GM18511 (cell line): ENCODE measurements around the gene ZNF41.
"Not testable (repeated sequence)": the region's sequence is repeated elsewhere in the genome, so short reads cannot be mapped to it uniquely, and the experiment has no call there.

Source experiments
- ATAC-seq: cut with Tn5 transposase; IDR thresholded peaks from one replicate; pipeline ENCODE4 v1.9.1; 2021; ENCODE audit warnings: mild to moderate bottlenecking, moderate library complexity; ENCODE audit not compliant: unreplicated experiment

ZNF41 gene

DNA sequence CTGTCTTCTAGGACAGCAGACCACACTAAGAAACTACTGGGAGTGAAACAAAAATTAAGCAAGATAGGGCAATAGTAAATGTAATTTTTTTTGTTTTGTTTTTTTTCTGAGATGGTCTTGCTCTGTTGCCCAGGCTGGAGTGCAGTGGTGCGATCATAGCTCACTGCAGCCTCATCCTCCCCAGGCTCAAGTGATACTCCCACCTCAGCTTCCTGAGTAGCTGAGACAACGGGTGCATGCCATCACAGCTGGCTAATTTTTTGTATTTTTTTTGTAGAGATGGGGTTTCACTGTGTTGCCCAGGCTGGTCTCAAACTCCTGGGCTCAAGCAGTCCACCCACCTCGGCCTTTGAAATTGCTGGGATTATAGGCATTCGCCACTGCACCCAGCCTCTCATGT is 9.1 kb upstream of the ZNF41 start:
- ATAC-seq, result not testable (repeated sequence)

DNA sequence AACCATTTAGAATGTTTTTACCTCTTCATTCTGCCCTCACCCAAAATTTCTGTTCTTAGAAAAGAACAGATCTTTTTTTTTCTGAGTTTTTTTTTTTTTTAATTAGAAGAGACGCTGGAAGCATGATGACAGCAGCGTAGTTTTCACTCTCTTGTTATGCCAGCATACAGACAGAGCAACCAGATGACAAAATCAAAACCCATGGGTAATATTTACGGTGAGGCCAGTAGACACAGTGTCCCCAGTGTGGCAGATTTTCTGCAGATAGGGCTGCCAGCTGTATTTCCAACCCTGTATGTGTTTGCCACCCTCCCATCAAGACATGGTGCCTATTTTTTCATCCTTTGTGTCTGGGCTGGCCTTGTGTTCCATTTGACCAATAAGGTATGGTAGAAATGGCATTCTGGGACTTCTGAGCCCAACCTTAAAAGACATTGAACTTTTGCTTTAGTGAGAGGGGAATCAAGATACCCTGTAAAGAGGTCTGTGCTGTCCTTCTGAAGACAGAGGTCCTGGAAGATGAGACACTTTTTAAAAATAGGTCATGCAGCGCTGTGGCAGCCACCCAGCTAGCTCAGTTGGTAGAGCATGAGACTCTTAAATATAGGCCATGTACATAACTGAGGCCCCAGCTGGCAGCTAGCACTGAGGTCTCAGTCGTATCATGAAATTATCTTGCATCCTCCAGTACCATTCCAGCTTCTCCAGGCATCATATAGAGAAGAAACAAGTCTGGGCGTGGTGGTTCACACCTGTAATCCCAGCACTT is 6.7 kb upstream of the ZNF41 start:
- no peak for ATAC-seq

DNA sequence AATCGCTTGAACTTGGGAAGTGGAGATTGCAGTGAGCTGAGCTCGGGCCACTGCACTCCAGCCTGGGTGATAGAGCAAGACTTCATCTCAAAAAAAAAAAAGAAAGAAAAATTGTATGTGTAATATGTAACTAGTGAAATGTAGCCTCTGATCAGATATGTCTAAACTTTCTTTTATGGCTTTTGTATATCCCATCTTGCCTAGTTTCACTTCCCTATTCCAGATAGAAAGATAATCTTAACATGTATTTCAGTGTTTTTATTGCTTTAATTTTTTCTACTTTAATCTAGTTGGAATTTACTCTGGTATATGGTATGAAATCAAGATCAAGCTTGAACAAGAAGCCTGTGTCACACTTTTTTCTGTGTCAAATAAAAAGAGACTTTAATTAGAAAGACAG is 1.9 kb upstream of the ZNF41 start:
- ATAC-seq, result no peak

DNA sequence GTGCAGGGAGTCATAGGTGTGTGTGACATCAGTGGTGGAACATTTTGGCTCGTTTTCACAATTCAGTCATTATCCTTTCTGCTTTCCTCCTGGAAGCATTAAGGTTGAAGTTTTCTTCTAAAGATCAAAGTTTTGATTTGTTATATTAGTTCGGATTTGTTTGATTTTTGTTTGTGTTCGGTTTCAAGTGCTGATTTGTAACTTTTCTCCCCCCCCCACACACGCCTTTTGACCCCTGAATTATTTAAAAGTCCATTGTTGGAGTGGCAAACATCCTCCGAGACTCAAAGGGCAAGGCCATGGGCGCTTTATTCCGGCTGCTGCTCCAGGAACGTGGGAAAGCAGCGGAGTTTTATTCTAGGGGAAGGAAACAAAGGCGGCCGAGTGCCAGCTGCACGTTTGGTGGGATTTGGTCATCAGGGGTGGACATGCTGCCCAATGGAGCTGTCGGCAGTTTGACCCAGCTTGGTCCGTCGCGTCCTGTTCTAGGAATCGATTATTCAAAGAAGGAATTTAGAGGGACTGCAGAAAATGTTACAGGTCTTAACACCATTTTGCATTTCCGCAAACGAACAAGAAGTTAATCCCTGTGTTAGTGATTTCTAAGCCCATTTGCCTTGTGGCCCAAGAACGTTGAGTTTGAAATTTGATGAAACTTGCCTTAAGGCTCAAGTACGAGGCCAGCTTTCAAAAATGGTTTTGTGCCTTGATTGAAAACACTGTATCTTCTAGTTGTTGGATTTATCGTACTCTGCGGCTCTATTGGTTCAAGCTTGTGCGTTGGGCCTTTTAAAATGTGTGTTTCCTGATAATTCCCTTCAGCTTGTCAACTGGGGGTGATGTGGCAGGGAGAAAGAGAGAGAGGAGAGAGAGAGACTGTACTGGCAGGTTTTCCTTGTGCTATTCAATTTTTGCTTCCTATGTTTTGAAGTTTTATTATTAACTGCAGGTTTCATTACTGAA is 565 bp upstream of the ZNF41 start:
- ATAC-seq, result no peak

DNA sequence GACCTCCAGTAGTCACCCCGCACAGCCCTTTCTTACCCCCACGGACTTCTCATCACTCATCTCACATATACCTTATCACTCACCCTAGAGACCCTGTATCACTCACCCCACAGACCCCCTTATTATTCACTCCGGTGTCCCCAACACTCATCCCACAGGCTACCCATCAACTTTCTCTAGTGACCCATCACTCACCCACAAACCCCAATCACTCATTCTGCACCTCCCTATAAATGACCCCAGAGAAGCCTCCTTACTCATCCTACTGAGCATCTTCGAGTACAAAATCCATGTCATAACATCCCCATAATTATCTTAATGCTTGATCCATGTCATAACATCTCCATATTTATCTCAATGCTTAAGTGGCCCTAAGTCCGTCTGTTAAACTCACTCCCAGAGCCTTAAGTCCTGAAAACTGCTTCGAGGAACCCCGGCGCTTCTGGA is 934 bp downstream of the ZNF41 start:
- peak; percentile 10 for ATAC-seq

DNA sequence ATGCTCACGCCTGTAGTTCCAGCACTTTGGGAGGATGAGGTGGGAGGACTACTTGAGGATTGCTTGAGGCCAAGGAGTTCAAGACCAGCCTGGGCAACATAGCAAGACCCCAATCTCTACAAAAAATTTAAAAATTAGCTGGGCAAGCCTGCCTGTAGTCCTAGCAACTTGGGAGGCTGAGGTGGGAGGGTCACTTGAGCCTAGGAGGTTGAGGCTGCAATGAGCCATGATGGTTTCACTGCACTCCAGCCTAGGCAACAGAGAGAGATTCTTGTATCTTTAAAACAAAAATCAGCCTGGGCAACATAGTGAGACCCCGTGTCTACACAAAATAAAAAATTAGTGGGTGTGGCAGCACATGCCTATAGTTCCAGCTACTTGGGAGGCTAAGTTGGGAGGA is 1.9 kb downstream of the ZNF41 start:
- no peak for ATAC-seq

DNA sequence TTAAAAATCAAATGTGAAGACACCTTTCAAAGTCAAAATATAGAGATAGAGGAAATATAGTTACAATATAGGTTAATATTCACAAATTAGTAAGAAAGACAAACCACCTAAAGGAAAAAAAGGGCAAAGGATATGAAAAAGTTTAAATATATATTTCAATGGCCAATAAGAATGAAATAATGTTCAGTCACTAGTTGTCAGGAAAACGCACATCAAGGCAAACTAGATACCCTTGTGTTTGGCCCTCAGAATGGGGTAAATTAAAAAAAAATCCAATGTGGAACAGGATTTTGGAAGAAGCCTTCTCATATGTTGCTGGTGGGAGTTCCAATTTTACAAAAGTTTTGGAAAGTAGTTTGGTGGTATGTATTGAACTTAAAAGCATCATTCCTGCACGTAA is 2.4 kb downstream of the ZNF41 start:
- no peak for ATAC-seq

DNA sequence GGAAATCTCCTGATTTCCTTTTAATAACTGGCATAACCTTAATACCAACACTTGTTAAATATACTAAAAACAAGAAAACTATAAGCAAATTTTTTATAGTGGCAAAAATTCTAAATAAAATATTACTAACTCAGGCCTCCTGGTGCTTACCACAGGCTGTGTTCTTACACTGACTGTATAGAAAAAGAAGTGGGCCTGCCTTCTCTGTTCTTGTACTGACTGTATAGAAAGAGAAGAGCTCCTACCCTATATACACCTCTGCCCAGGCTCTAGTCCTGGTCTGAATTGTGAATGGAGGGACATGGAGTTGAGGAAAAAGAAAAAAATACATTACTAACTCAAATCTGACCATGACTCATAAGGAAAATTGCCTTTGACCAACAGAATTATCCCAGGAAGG is 7.5 kb downstream of the ZNF41 start:
- no peak for ATAC-seq

DNA sequence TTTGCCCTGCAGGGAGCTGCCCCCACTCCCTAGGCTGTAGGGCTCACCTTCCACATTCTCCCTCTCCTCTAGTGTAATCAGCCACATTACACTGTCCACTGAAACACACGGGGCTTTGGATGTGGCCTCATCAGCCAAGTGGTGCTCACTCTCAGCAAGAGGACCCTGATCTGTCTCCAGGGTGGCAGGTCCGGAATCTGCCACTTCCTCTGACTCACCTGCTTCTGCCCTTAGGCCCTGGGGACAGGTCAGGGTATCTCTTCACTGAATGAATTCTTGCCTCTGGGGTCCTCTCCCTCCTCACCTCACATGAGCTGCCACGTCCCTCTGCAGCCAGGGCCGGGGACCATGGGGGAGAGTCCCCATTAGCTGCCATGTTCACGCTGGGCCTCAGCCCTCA is 15.9 kb downstream of the ZNF41 start:
- ATAC-seq, result no peak

DNA sequence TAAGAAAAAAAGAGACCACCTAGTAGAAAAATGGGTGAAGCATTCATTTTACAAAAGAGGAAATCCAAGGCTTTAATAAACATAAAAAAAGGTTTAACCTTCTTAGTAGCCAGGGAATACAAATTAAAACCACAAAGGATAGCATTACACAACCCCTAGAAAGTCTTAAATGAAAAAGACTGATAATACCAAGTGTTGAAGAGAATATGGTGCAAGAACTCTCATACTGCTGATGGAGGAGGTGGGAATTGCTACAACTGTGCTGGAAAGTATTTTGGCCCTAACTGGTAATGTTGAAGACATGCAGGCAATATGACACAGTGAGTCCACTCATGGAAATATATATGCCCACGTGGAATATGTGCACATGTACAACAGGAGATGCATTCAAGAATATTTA is 22.5 kb downstream of the ZNF41 start:
- no peak for ATAC-seq

DNA sequence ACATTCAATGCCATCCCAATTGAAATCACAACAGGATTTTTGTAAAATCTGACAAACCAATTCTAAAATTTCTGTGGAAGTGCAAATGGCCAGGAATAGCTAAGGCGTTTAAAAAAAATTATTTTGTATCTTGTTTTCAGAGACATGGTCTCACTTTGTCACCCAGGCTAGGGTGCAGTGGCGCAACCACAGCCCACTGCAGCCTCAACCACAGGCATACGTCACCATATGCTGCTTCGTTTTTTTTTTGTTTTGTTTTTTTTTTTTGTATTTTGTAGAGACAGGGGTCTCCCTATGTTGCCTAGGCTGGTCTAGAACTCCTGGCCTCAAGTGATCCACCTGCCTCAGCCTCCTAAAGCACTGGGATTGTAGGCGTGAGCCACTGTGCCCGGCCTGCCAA is 24.5 kb downstream of the ZNF41 start:
- ATAC-seq, result no peak

DNA sequence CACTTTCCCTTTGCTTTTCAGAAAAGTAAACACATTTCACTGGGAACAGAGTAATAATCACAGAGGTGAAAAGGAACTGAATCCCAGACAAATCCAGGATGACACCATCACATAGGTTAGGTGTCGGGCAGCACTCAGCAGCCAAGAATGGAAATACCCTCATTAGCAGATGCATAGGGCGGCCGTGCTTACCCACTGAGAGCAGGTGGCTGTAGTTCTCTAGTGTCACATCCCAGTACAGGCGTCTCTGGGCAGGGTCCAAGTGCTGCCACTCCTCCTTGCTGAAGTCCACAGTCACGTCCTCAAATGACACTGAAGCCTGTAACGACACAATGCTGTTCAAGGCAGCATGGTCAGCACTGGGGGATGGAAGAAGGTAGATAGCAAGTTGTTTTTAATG is 26.9 kb downstream of the ZNF41 start:
- no peak for ATAC-seq

DNA sequence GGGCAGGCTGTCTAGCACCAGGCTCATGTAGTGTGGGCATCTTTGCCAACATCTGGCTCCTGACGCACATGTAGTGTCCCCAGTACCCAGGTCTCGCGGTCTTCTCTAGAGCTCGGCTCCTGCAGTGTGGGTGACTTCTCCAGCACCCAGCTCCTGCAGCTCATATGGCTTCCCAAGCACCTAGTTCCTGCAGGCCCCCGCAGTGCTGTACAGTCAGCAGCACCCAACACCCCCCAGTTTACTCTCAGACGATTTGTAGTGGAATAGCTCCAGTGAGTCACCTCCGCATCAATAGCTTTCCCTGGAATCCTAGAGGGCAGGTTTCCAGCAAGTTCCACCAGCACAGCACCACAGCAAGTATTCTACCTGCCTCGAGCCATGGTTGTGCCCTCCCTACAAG is 30.9 kb downstream of the ZNF41 start:
- no peak for ATAC-seq

DNA sequence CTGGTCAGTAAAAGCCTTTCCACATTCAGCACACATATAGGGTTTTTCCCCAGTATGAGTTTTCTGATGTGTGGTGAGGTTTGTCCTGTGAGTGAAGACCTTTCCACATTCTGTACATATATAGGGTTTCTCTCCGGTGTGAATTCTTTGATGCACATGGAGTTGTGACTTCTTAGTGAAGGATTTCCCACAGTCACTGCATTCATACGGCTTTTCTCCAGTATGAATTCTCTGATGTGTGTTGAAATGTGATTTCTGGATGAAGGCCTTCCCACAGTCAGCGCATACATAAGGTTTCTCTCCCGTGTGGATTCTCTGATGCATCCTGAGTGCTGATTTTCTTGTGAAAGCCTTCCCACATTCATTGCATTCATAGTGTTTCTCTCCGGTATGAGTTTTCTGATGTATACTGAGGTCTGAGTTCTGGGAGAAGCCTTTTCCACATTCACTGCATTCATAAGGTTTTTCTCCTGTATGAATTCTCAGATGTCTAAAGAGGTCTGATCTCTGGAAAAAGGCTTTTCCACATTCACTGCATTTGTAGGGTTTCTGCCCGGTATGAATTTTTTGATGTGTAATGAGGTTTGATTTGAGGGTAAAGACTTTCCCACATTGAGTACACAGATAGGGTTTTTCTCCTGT is 34.7 kb downstream of the ZNF41 start:
- no peak for ATAC-seq

DNA sequence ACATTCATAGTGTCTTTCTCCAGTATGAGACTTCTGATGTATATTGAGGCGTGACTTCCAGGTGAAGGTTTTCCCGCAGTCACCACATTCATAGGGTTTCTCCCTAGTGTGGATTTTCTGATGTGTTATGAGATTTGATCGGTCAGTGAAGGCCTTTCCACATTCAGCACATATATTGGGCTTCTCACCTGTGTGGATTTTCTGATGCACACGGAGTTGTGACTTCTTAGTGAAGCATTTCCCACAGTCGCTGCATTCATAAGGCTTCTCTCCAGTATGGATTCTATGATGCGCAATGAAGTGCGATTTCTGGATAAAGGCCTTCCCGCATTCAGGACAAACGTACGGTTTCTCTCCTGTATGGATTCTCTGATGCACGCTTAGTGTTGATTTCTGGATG is 35.4 kb downstream of the ZNF41 start:
- no peak for ATAC-seq

DNA sequence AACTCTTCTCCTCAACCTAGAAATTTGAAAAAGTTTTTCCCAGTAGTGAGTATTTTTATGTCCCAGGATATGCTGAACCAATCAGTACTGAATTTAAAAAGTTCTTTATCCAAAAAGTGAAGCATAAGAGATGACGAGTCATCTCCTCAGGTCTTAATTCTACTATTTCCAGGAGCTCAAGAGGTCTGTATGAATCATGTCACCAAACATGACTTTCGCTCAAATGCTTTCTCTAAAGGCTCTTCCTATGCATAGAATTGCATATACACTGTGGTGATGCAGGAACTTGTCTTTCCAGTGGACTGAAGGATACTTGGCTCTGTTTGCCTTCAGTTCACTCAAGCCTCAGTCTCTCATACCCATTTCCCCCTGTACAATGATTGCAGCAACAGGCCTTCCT is 36.1 kb downstream of the ZNF41 start:
- ATAC-seq, result no peak

DNA sequence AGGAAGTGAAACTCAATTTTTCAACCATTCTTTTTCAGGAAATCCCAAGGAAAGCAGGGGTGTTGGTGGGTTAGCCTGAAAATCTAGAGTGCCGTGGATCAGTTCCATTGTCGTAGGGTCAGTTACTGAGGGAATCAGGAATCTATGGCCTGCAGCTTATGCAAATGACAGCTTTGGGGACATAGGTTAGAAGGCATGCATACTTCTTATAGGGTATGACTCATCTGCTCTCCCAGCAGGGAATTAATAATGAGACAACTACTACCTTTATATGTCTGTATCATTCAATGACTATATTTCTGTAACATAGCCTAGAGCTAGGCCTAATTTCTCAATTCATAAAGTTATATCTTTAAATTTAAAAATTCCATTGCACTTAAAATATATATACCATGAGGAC is 36.6 kb downstream of the ZNF41 start:
- no peak for ATAC-seq

DNA sequence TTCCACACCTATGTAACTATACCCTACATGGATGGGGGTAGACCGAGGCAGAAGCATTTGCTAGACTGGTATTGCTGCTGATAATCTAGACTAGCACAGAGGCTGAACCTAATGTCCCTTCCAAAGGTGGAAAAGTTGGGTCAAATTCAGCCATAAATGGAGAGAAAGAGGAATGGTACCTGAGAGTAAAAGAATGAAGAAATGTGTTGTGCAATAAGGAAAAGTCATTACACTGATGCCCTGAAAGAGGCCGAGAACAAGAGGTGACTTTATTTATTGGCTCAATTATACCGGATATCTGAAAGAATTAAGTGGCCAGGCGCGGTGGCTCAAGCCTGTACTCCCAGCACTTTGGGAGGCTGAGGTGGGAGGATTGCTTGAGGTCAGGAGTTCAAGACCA is 52.1 kb downstream of the ZNF41 start:
- ATAC-seq, result no peak

DNA sequence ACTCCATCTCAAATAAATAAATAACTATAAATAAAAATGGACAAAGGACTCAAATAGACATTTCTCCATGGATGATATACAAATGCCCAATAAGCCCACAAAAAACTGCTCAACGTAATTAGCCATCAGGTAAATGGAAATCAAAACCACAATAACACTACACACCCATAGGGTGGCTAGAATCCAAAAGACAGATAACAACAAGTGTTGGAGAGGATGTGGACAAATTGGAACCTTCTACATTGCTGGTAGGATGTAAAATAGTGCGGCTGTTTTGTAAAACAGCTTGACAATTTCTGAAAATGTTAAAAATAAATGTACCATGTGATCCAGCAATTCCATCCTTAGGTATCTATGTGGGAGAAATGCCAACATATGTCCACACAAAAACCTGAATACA is 60.6 kb downstream of the ZNF41 start:
- no peak for ATAC-seq

DNA sequence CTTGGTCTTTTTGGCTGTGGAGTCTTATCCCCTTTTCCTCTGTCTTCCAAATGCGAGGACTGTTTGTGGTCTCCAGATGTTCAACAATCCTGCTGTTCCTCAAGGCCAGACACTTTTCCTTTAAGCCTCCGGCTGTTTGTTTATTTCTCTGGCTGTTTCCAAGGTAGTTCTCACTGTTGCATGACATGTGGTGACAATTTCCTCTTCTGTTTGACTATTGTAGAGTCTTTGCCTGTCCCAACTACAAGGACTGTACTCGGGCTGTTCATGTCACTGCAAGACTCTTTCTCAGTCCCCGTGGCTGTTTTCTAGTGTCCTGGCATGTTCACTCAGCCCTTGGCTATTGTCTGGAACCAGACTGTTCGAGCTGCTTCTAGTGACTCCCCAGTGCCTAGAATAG is 62.1 kb downstream of the ZNF41 start:
- ATAC-seq, result no peak

DNA sequence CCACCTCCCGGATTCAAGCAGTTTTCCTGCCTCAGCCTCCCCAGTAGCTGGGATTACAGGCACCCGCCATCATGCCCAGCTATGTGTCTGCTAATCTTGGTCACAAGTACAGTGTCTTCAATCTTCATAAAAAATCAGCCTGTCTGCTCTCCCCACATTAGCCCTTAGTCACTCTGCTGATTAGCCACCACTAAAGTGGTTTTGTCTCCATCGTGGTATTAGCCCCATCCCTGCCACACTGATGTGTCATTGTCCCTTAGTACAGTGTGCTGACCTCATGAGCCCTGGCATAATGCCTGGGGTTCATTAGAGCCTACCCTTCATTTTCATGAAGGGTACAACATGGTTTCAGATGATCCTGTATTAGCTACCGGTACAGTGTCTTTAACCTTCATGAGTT is 62.8 kb downstream of the ZNF41 start:
- no peak for ATAC-seq

DNA sequence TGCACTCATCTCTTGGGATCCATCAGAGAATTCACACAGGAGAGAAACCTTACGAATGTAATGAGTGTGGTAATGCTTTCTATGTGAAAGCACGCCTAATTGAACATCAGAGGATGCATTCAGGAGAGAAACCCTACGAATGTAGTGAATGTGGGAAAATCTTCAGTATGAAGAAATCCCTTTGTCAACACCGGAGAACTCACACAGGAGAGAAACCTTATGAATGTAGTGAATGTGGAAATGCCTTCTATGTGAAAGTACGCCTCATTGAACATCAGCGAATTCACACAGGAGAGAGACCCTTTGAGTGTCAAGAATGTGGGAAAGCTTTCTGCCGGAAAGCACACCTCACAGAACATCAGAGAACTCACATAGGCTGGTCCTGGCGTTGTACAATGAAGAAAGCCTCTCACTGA is 69.8 kb downstream of the ZNF41 start:
- ATAC-seq, result no peak
